Lung (tissue), 12 donors: ENCODE measurements around the gene SLC6A2. TPM values are rescaled to one million over a fixed set of nuclear protein-coding genes. Genes with fewer than 3 reads are reported as not detected.

ENCODE experiments used
- ATAC-seq: fragments of 200-7000 bp; cut with Tn5 transposase; one replicate; pipeline ENCODE4 v1.9.1; 2020; ENCODE audit warnings: moderate number of reproducible peaks; ENCODE audit not compliant: insufficient read depth, low FRiP score
- DNase-seq, 3 donors: peaks; one replicate each; pipeline ENCODE4 v3.0.0-alpha.2; 2013 to 2017
- H3K27ac ChIP-seq, 2 donors: one replicate each; pipeline ENCODE4 v1.5.1; 2013; ENCODE audit warnings: mild to moderate bottlenecking in 2 of 2, moderate library complexity in 2 of 2, control low read depth in 1 of 2, inconsistent platforms in 1 of 2, low read depth in 1 of 2, low read length in 1 of 2
- H3K27me3 ChIP-seq, 3 donors: one replicate each; pipeline ENCODE4 v1.5.1; 2013; ENCODE audit warnings: low read length in 2 of 3; ENCODE audit not compliant: control insufficient read depth in 3 of 3, insufficient read depth in 3 of 3
- H3K36me3 ChIP-seq, 4 donors: one replicate each; pipeline ENCODE4 v1.5.1; 2013; ENCODE audit warnings: low read length in 4 of 4, mild to moderate bottlenecking in 1 of 4, moderate library complexity in 1 of 4; ENCODE audit not compliant: control insufficient read depth in 4 of 4, insufficient read depth in 4 of 4
- H3K4me1 ChIP-seq, 5 donors: one replicate each; pipeline ENCODE4 v1.5.1; 2013; ENCODE audit warnings: low read length in 5 of 5, mild to moderate bottlenecking in 2 of 5, moderate library complexity in 1 of 5; ENCODE audit not compliant: control insufficient read depth in 5 of 5, insufficient read depth in 5 of 5
- H3K4me3 ChIP-seq: one replicate; pipeline ENCODE4 v1.5.1; 2013; ENCODE audit warnings: mild to moderate bottlenecking, control low read depth, moderate library complexity
- H3K9ac ChIP-seq, 2 donors: one replicate each; pipeline ENCODE4 v1.5.1; 2013; ENCODE audit warnings: low read length in 2 of 2, control low read depth in 1 of 2; ENCODE audit not compliant: insufficient read depth in 1 of 2
- H3K9me3 ChIP-seq, 4 donors: one replicate each; pipeline ENCODE4 v1.5.1; 2013; ENCODE audit warnings: low read length in 3 of 4, mild to moderate bottlenecking in 1 of 4, moderate library complexity in 1 of 4; ENCODE audit not compliant: control insufficient read depth in 4 of 4, insufficient read depth in 3 of 4
- CTCF ChIP-seq: IDR thresholded peaks from 2 replicates; pipeline ENCODE4 v1.5.1; 2012; ENCODE audit warnings: mild to moderate bottlenecking; ENCODE audit errors: control extremely low read depth, extremely low read depth
- WGBS, 2 donors: extraction: QIAGEN DNeasy Blood & Tissue Kit; methylation state at CpG; one replicate each; pipeline ENCODE4 v1.1.7; 2013; 5-methylcytosine and 5-hydroxymethylcytosine counted together
- polyA plus RNA-seq, 2 donors: library from polyadenylated mRNA; stranded (reverse); fragments of 200-250 nt; gene quantifications; one replicate each; pipeline ENCODE4 v1.2.1, GENCODE V29; 2013
- total RNA-seq, 2 donors: library from RNA; depleted of rRNA in 1 of 2; stranded (reverse); fragments of >200 nt in 1 of 2; gene quantifications; one replicate each; pipeline ENCODE4 v1.2.1, GENCODE V29; 2014 to 2021
- donor health status: control.
- donor health status: control.
- donor health status: Bipolar disorder and iron deficiency.
- donor health status: healthy.
- donor health status: DM: yes; HTN: yes; CAD: no.

The SLC6A2 gene
- total and polyA plus RNA-seq, 4 donors, result 0.02 to 0.26 TPM; not detected in 2

- H3K27ac ChIP-seq, result no peak overlapping the region
- H3K9me3 ChIP-seq, result no peaks in the 10 kb centered on the region
- H3K4me1 ChIP-seq, result peaks cover 0 to 6% (median 0%) of the 10 kb centered on the region in 5 donors
- H3K9ac ChIP-seq, result no peak overlapping the region
- peaks cover 0 to 13% (median 2%) of the 10 kb centered on the region in 3 donors for H3K27me3 ChIP-seq
- WGBS, 2 donors, result 84 to 86% methylated on average over 8 of the region's 8 CpGs
- no peak overlapping the region for H3K4me3 ChIP-seq
- ATAC-seq (no peak), DNase-seq (no peak)
- TF ChIP-seq CTCF, result no peak
- H3K36me3 ChIP-seq, result no peaks in the 10 kb centered on the region
These were observed 8.2 kb downstream of the SLC6A2 start for GRCh38 chr16:55663765-55664677.

DNA sequence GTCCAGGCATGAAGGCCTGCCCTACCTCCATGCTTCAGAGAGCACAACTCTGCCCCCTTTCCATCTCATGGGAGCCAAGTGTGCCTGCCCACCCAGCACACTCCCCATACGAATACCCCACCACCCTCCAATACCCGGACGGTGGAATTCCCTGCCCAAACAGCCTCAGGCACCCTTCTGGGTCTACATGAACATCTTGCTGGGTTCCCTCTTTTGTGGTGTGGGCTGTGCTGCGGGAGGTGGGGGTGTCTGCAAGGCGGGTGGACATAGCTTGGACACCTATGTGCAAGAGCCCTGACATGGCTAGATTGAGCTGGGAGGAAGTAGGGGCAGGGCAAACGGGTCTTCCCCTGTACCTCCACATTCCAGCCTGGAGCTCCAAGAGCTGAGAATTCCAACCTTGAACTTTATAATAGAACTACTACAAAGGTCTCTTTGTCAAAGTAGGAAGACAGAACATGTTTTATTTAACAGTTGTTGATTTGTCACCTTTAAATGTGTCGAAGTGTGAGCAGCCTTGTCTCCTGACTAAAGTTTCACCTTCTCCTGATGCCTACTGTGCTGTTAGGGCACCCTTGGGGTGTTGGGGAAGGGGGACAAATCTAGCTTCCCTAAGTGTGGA, 9.1 kb downstream of the SLC6A2 start:
- Histone ChIP-seq H3K27me3 (peaks cover 0 to 6% (median 2%) of the 10 kb centered on the region in 3 donors), H3K36me3 (no peaks in the 10 kb centered on the region), H3K27ac (no peak overlapping the region), H3K9ac (no peak overlapping the region), H3K4me1 (peaks cover 0 to 6% (median 0%) of the 10 kb centered on the region in 5 donors), H3K4me3 (no peak overlapping the region), H3K9me3 (no peaks in the 10 kb centered on the region)
- 89 to 97% methylated on average over 7 of the region's 7 CpGs for WGBS, 2 donors
- no peak for DNase-seq
- TF ChIP-seq CTCF, result no peak
- ATAC-seq, result no peak

GRCh38 chr16:55665511-55665910, 9.7 kb downstream of the SLC6A2 start:
- no peaks in the 10 kb centered on the region for H3K9me3 ChIP-seq
- peaks cover 0 to 6% (median 0%) of the 10 kb centered on the region in 5 donors for H3K4me1 ChIP-seq
- H3K4me3 ChIP-seq, result no peak overlapping the region
- no peak for ATAC-seq
- WGBS, 2 donors, result 86 to 92% methylated on average over 3 of the region's 3 CpGs
- no peak for TF ChIP-seq CTCF
- H3K36me3 ChIP-seq, result no peaks in the 10 kb centered on the region
- peaks cover 0 to 2% (median under 1%) of the 10 kb centered on the region in 3 donors for H3K27me3 ChIP-seq
- no peak for DNase-seq
- H3K9ac ChIP-seq, result no peak overlapping the region
- H3K27ac ChIP-seq, result no peak overlapping the region
